Measurements from ENCODE around the gene CEL.

- peak in 1 of 3 experiments; percentile 52 for TF ChIP-seq CTCF (IDR thresholded peaks at IDR 0.05)
- TF ChIP-seq POLR2A (IDR thresholded peaks at IDR 0.05): no peak
Observed at GRCh38 chr9:133094842-133095393, 33.1 kb downstream of the CEL start.

Data from testis (tissue), 2 donors.